ENCODE measurements around the gene TEX2. TPM values are rescaled to one million over a fixed set of nuclear protein-coding genes. Genes with fewer than 3 reads are reported as not detected.

TEX2 gene
- polyA plus RNA-seq, 1 of the 3 experiments (the other 2 are of a cell fraction): 24.0 TPM

- 96% methylated on average over 3 of the region's 3 CpGs for WGBS (ENCODE audit: low lambda C conversion rate)
- Histone ChIP-seq H3K36me3 (replicated peaks in 1 of 2; ENCODE audit: control insufficient read depth in 1 of 2, insufficient read depth in 2 of 2, low read length in 1 of 2) (peaks cover 18 to 56% of the 10 kb centered on the region in 2 experiments), H3K9ac (no peak overlapping the region), H3K79me2 (ENCODE audit: insufficient read depth) (no peaks in the 10 kb centered on the region), H3K4me1 (ENCODE audit: control insufficient read depth in 1 of 2, insufficient read depth in 2 of 2, low read depth in 1 of 2, low read length in 1 of 2) (peaks cover 0 to 25% of the 10 kb centered on the region in 2 experiments; a peak in 1 of 4 replicates), H3K4me2 (no peak overlapping the region), H3K9me3 (no peaks in the 10 kb centered on the region), H3K9me2 (no peaks in the 10 kb centered on the region), H3K4me3 (ENCODE audit: low read depth in 2 of 2, low read length in 1 of 2) (no peak overlapping the region), H4K20me1 (ENCODE audit: insufficient read depth) (no peaks in the 10 kb centered on the region), H3K27ac (ENCODE audit: low read depth in 2 of 2, low read length in 1 of 2) (no peak overlapping the region), H2AFZ (ENCODE audit: low read depth) (no peak overlapping the region), H3K27me3 (ENCODE audit: insufficient read depth) (no peaks in the 10 kb centered on the region), H3F3A (replicated peaks; ENCODE audit: insufficient read depth) (peaks cover 6% of the 10 kb centered on the region)
- POLR2A ChIA-PET: interaction anchor here (4.5 to 6.2 kb wide), 2 partner anchors 11 to 21 kb away, joined by 26 read pairs; no protein-coding TSS in a partner anchor
- DNase-seq: no peak
- TF ChIP-seq YY1 (IDR thresholded peaks at IDR 0.05; ENCODE audit: low read depth) (no peak), EP300 (IDR thresholded peaks at IDR 0.05; ENCODE audit: borderline replicate concordance in 1 of 2, low read depth in 1 of 2, low read length in 1 of 2) (no peak), ZBTB33 (IDR thresholded peaks at IDR 0.05; ENCODE audit: borderline replicate concordance, low read depth) (no peak), GATA2 (CRISPR knock-in tag; IDR thresholded peaks at IDR 0.05) (no peak), TEAD4 (IDR thresholded peaks at IDR 0.05; ENCODE audit: borderline replicate concordance, insufficient read depth) (no peak), NFIC (IDR thresholded peaks at IDR 0.05; ENCODE audit: borderline replicate concordance) (no peak), IRF3 (IDR thresholded peaks at IDR 0.05; ENCODE audit: low read depth, low read length) (no peak), JUND (IDR thresholded peaks at IDR 0.05) (no peak), USF1 (IDR thresholded peaks at IDR 0.05; ENCODE audit: borderline replicate concordance, low read depth) (no peak), FOXM1 (IDR thresholded peaks at IDR 0.05; ENCODE audit: low read depth) (no peak), FOXJ3 (CRISPR knock-in tag; IDR thresholded peaks at IDR 0.05) (no peak), PBX3 (IDR thresholded peaks at IDR 0.05) (no peak), EZH2phosphoT487 (IDR thresholded peaks at IDR 0.05; ENCODE audit: borderline replicate concordance, low read depth) (no peak), MEF2A (IDR thresholded peaks at IDR 0.05; ENCODE audit: borderline replicate concordance, low read depth) (no peak), POLR2AphosphoS5 (IDR thresholded peaks at IDR 0.05; ENCODE audit: low read depth, low read length) (no peak), FOSL2 (IDR thresholded peaks at IDR 0.05; ENCODE audit: borderline replicate concordance, low read depth) (no peak)
- TF ChIP-seq, protein P1, sequence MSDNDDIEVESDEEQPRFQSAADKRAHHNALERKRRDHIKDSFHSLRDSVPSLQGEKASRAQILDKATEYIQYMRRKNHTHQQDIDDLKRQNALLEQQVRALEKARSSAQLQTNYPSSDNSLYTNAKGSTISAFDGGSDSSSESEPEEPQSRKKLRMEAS (IDR thresholded peaks at IDR 0.05; ENCODE audit: low read depth): no peak
- CTCF ChIA-PET: interaction anchor here (1.0 to 2.7 kb wide), 7 partner anchors 10 to 141 kb away, joined by 3 to 16 read pairs (median 5); no protein-coding TSS in a partner anchor
Observed at GRCh38 chr17:64166876-64167275, 96.2 kb downstream of the TEX2 start.
